HG03095 (cell line): Measurements from ENCODE around the gene RASEF.
A peak's percentile ranks its signal among the peaks of the same experiment; 100 is the strongest.
"Not testable (repeated sequence)": the region's sequence is repeated elsewhere in the genome, so short reads cannot be mapped to it uniquely, and the experiment has no call there.

ENCODE experiments used
- ATAC-seq: cut with Tn5 transposase; IDR thresholded peaks from one replicate; pipeline ENCODE4 v1.9.1; 2021; ENCODE audit warnings: moderate library complexity; ENCODE audit not compliant: unreplicated experiment

Gene RASEF

DNA sequence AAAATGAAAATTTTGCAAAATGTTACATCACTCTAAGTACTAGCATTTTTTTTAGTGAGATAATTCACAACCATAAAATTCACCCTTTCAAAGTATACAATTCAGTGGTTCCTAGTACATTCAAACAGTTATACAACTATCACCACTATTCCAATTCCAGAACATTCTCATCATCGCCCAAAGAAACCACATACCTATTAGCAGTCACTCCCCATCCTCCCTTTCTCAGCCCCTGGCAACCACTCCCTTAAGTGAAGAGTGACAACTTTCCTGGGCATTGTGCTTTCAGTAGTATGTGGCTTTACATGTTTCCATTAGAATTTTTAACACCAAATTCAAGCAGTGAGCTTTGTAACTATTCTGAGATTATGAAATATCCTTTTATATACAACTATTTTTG, 81.4 kb downstream of the RASEF start:
- no peak for ATAC-seq

DNA sequence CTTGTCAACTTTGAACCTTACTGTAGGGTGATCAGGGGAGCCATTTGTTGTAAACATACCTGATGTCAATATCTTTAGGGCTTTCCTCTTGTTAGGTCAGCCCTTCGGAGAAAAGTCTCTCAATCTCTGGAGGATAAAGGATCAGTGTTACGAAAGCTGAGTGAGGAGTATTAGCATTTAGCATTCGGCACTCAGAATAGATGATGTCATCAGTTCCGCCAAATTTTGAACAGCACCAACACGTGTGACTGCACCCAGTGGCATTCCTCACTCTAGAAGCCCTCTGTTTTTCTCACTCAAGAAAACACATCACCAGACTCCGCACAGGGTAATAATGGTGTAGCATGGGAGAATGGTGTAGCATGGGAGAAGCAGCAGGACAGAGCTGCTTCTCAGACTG, 87.8 kb downstream of the RASEF start:
- ATAC-seq, result no peak

GRCh38 chr9:82972446-82972845, 90.5 kb downstream of the RASEF start:
- no peak for ATAC-seq

- no peak for ATAC-seq
These were observed 92.6 kb downstream of the RASEF start for GRCh38 chr9:82970359-82970758.

DNA sequence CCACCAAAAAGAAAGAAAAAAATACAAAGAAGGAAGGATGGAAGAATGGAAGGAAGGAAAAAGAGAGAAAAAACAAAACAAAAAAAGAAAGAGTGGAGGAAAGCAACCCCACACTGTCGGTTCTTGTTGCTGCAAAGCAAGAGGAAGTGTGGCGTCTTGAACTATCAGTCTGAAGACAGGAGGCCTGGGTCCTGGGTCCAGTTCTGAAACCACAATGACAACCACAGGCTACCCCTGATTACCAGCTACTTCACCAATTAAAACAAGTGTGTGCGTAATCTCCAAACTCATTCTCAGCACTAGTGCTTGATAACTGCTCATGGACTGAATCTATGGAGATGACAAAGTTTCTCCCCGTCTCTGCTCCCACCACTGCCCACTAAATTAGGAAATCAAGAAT, 93.7 kb downstream of the RASEF start:
- no peak for ATAC-seq

- ATAC-seq, result no peak
These were observed 94.1 kb downstream of the RASEF start for GRCh38 chr9:82968816-82969215.

- no peak for ATAC-seq
These were observed 94.6 kb downstream of the RASEF start for GRCh38 chr9:82968388-82968787.

- peak; percentile 95 for ATAC-seq
These were observed 101.3 kb downstream of the RASEF start for GRCh38 chr9:82961504-82962125.

DNA sequence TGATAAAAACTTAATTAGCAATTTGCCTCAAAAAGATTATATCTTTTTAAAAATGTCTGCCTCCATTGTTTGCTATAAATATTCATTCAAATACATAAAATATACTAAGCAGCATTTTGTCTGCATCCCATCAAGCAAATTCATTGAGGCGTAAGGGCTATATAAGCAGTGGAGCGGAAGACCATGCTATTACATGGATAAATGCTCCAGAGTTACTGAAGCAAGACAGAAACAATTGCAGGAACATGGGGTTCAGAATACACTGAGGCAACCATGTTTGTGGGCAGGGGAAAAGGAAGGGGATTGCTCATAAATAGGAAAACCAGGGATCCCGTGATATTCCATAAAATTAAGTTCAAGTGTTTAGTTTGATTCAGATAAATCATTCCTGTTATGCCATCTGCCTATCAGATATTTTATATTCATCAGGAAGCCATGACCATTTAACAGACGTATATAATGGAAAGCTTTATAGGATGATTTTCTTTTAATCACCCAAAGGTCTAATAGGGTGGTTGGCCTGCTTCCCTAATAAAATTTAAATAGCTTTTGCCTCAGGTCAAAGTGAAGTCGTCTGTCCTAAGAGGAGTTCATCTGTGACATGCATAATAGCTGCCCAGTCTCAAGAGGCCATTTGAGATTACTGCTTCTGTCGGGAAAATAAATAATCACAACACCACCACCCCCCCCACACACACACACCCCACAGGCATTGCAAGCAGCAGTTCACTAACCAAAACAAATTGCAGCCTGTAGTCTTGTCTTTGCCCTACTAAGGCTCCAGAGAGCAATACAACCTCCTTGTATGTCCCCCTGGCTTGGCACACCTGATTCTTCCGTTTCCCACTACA, 105.2 kb downstream of the RASEF start:
- no peak for ATAC-seq

DNA sequence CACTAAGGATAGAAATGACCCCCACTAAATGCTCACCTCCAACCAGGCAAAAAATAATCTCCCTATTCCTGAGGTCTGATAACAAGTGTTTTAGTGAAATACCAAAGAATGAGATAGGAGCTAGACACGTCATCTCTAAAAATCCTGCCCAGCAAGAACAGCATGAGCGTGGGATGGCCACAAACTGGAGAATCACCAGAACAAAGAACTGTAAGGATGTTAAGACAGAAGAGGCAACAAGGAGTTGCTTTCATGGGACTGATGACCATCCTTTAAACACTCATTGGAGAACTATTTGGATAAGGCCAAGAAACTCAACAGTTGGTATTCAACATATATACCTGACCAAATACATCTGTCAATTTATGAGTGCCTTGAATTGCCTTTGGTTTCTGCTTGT, 113.7 kb downstream of the RASEF start:
- ATAC-seq, result no peak

DNA sequence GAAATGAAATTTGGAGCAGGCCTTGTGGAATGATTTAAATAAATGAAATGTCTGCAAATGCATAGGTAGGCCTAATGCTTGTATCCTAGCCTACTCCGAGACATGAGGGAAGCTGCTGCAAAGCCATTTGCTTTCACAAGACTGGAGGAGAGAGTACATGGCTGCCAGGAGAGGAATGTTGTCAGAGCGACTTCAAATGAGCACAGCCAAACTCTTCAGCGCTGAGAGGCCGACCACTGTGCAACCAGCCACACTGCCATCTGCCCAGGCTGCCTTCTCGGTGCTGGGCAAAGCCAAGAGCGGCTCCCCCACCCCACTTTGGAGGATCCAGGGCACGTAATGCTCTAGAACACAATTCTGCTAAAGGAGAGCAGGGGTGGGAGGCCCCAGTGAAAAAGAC, 122.6 kb downstream of the RASEF start:
- ATAC-seq, result no peak

- no peak for ATAC-seq
These were observed 123.5 kb downstream of the RASEF start for GRCh38 chr9:82939451-82939850.

- no peak for ATAC-seq
These were observed 124.3 kb downstream of the RASEF start for GRCh38 chr9:82938426-82939218.

- ATAC-seq, result not testable (repeated sequence)
These were observed 126.4 kb downstream of the RASEF start for GRCh38 chr9:82936561-82936960.

DNA sequence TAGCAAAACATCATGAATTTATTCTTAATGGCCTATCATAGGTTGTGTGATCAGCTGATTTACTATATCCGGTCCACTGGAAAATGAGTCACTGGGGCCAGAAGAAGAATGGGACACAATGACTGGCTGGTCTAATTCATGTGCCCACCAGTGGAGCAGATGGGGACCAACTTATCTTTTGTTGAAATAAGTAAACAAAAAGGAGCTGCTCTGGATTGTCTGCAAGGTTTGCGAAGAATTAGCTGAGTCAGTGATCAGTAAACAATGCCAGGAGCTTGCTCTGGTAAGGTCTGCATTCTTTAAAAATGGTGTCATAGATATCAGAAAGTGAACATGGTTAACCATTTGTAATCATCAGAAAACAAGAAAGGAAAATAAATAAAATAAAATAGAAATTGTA, 128.0 kb downstream of the RASEF start:
- ATAC-seq, result no peak

- ATAC-seq, result not testable (repeated sequence)
These were observed 128.9 kb downstream of the RASEF start for GRCh38 chr9:82934025-82934424.

DNA sequence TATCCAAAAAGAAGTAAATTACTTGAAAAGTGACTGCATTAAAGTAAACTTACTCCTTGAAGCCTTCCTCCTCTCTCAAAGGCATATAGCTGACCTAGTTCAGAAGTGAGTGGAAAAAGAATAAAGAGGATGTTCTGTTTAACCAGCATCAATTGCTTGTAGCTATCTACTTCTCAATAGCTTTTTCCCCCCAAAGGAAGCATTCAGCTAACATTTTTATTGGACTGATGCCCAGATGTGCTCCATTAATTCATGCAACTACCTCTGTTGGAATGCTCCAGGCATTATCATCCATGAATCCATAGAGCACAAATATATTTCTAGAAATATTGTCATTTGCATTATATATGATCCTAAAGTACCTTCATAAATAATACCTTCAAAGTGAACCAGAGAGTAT, 132.8 kb downstream of the RASEF start:
- ATAC-seq, result no peak
